ENCODE results near the gene GAPVD1. TPM values are rescaled to one million over a fixed set of nuclear protein-coding genes. Genes with fewer than 3 reads are reported as not detected.

Gene GAPVD1
- total RNA-seq, 1 donor from 2014 or later = 56.8 TPM

GRCh38 chr9:125409217-125409636 is 147.6 kb downstream of the GAPVD1 start:
- no peaks in the 10 kb centered on the region for H3K9me3 Mint-ChIP-seq

GRCh38 chr9:125409637-125410521 is 148.3 kb downstream of the GAPVD1 start:
- intact Hi-C loops (cut with micrococcal nuclease) = loop anchor here (2.0 kb wide), 1 partner anchor 149 kb away; no protein-coding TSS in a partner anchor
- Mint-ChIP-seq H3K4me3 (peak overlapping the region; percentile 62), H3K36me3 (ENCODE audit: low read depth) (no peaks in the 10 kb centered on the region), H3K9me3 (no peaks in the 10 kb centered on the region), H3K4me1 (ENCODE audit: low read depth) (peaks cover 7% of the 10 kb centered on the region), H3K27me3 (ENCODE audit: insufficient read depth) (peaks cover 15% of the 10 kb centered on the region), H3K27ac (no peak overlapping the region)
- no peak for DNase-seq (ENCODE audit: low spot score)

More at GRCh38 chr9:125409217-125409636, 147.6 kb downstream of the GAPVD1 start:
- Mint-ChIP-seq H3K4me1 (ENCODE audit: low read depth) (peaks cover 7% of the 10 kb centered on the region), H3K27me3 (ENCODE audit: insufficient read depth) (peaks cover 15% of the 10 kb centered on the region), H3K4me3 (peak overlapping the region; percentile 79), H3K27ac (no peak overlapping the region), H3K36me3 (ENCODE audit: low read depth) (no peaks in the 10 kb centered on the region)
- intact Hi-C loops (cut with micrococcal nuclease) = loop anchor here (2.0 kb wide), 1 partner anchor 150 kb away; no protein-coding TSS in a partner anchor
- no peak for DNase-seq (ENCODE audit: low spot score)

GRCh38 chr9:125410522-125410894 is 148.9 kb downstream of the GAPVD1 start:
- no peak overlapping the region for H3K4me3 Mint-ChIP-seq
- intact Hi-C loops (cut with micrococcal nuclease) = no loop called here
- no peaks in the 10 kb centered on the region for H3K9me3 Mint-ChIP-seq
- no peaks in the 10 kb centered on the region for H3K36me3 Mint-ChIP-seq (ENCODE audit: low read depth)
- no peak for DNase-seq (ENCODE audit: low spot score)
- H3K4me1 Mint-ChIP-seq (ENCODE audit: low read depth) = peaks cover 7% of the 10 kb centered on the region
- H3K27me3 Mint-ChIP-seq (ENCODE audit: insufficient read depth) = peaks cover 15% of the 10 kb centered on the region
- no peak overlapping the region for H3K27ac Mint-ChIP-seq

GRCh38 chr9:125411171-125411756 is 149.6 kb downstream of the GAPVD1 start:
- H3K4me1 Mint-ChIP-seq (ENCODE audit: low read depth) = peaks cover 7% of the 10 kb centered on the region
- H3K27me3 Mint-ChIP-seq (ENCODE audit: insufficient read depth) = peaks cover 15% of the 10 kb centered on the region
- no peak overlapping the region for H3K27ac Mint-ChIP-seq
- no peak for DNase-seq (ENCODE audit: low spot score)
- H3K9me3 Mint-ChIP-seq = no peaks in the 10 kb centered on the region
- intact Hi-C loops (cut with micrococcal nuclease) = no loop called here
- no peak overlapping the region for H3K4me3 Mint-ChIP-seq
- H3K36me3 Mint-ChIP-seq (ENCODE audit: low read depth) = no peaks in the 10 kb centered on the region

- Mint-ChIP-seq H3K27ac (no peak overlapping the region), H3K27me3 (ENCODE audit: insufficient read depth) (peaks cover 11% of the 10 kb centered on the region), H3K4me3 (no peak overlapping the region), H3K4me1 (ENCODE audit: low read depth) (peaks cover 7% of the 10 kb centered on the region), H3K9me3 (no peaks in the 10 kb centered on the region), H3K36me3 (ENCODE audit: low read depth) (no peaks in the 10 kb centered on the region)
- intact Hi-C loops (cut with micrococcal nuclease) = no loop called here
- no peak for DNase-seq (ENCODE audit: low spot score)
Observed at GRCh38 chr9:125412166-125412565, 150.5 kb downstream of the GAPVD1 start.

- Mint-ChIP-seq H3K36me3 (ENCODE audit: low read depth) (no peaks in the 10 kb centered on the region), H3K27ac (no peak overlapping the region), H3K9me3 (no peaks in the 10 kb centered on the region), H3K27me3 (ENCODE audit: insufficient read depth) (peaks cover 8% of the 10 kb centered on the region), H3K4me1 (ENCODE audit: low read depth) (peaks cover 7% of the 10 kb centered on the region), H3K4me3 (no peak overlapping the region)
- intact Hi-C loops (cut with micrococcal nuclease) = no loop called here
- DNase-seq (ENCODE audit: low spot score) = no peak
Observed at GRCh38 chr9:125413579-125413978, 152.0 kb downstream of the GAPVD1 start.

- Mint-ChIP-seq H3K36me3 (ENCODE audit: low read depth) (no peaks in the 10 kb centered on the region), H3K27me3 (ENCODE audit: insufficient read depth) (peaks cover 3% of the 10 kb centered on the region), H3K4me3 (no peak overlapping the region), H3K9me3 (no peaks in the 10 kb centered on the region), H3K4me1 (ENCODE audit: low read depth) (no peaks in the 10 kb centered on the region), H3K27ac (no peak overlapping the region)
- DNase-seq (ENCODE audit: low spot score) = no peak
- intact Hi-C loops (cut with micrococcal nuclease) = no loop called here
Observed at GRCh38 chr9:125415583-125416460, 154.2 kb downstream of the GAPVD1 start.

GRCh38 chr9:125416517-125416916 is 154.9 kb downstream of the GAPVD1 start:
- H3K27ac Mint-ChIP-seq = no peak overlapping the region
- no peak overlapping the region for H3K4me3 Mint-ChIP-seq
- peaks cover 3% of the 10 kb centered on the region for H3K27me3 Mint-ChIP-seq (ENCODE audit: insufficient read depth)
- intact Hi-C loops (cut with micrococcal nuclease) = no loop called here
- H3K4me1 Mint-ChIP-seq (ENCODE audit: low read depth) = no peaks in the 10 kb centered on the region
- H3K36me3 Mint-ChIP-seq (ENCODE audit: low read depth) = no peaks in the 10 kb centered on the region
- no peaks in the 10 kb centered on the region for H3K9me3 Mint-ChIP-seq
- no peak for DNase-seq (ENCODE audit: low spot score)

Other genes starting within 250 kb of the GAPVD1 start
- 10.0 and 11.7 TPM in 2 replicates for gene SCAI, start 118.3 kb upstream of the GAPVD1 start, total RNA-seq
- 47.2 and 50.8 TPM in 2 replicates for gene PPP6C, start 72.0 kb upstream of the GAPVD1 start, total RNA-seq
- gene RABEPK, start 61.3 kb upstream of the GAPVD1 start, total RNA-seq = 32.8 and 33.1 TPM in 2 replicates
- gene HSPA5, start 20.5 kb upstream of the GAPVD1 start, total RNA-seq = 242 and 243 TPM in 2 replicates